Stimulated activated memory B cell treated with anti-CD40 and anti-IgM and Interleukin-4, amounts not matched to agents 10 μg/mL and 1 μg/mL and 100 μg/mL, for 72 hours (primary cell): ENCODE results near the gene ISLR2.
"Not testable (repeated sequence)": the region's sequence is repeated elsewhere in the genome, so short reads cannot be mapped to it uniquely, and the experiment has no call there.

Experiments
- ATAC-seq: fragments of 150-1000 bp; cut with Tn5 transposase; 2 replicates; pipeline ENCODE4 v1.10.0; 2021
- H3K27ac Mint-ChIP-seq: one replicate; pipeline ENCODE4 v1.8.0; 2022; ENCODE audit warnings: mild to moderate bottlenecking, mixed read lengths
- H3K27me3 Mint-ChIP-seq: one replicate; pipeline ENCODE4 v1.8.0; 2022; ENCODE audit warnings: mixed read lengths
- H3K36me3 Mint-ChIP-seq: one replicate; pipeline ENCODE4 v1.8.0; 2022; ENCODE audit warnings: mixed read lengths
- H3K4me1 Mint-ChIP-seq: one replicate; pipeline ENCODE4 v1.8.0; 2022; ENCODE audit warnings: mixed read lengths
- H3K4me3 Mint-ChIP-seq: one replicate; pipeline ENCODE4 v1.8.0; 2022; ENCODE audit warnings: mild to moderate bottlenecking, moderate library complexity, mixed read lengths
- H3K9me3 Mint-ChIP-seq: one replicate; pipeline ENCODE4 v1.8.0; 2022; ENCODE audit warnings: mixed read lengths

ISLR2 gene, protein sequence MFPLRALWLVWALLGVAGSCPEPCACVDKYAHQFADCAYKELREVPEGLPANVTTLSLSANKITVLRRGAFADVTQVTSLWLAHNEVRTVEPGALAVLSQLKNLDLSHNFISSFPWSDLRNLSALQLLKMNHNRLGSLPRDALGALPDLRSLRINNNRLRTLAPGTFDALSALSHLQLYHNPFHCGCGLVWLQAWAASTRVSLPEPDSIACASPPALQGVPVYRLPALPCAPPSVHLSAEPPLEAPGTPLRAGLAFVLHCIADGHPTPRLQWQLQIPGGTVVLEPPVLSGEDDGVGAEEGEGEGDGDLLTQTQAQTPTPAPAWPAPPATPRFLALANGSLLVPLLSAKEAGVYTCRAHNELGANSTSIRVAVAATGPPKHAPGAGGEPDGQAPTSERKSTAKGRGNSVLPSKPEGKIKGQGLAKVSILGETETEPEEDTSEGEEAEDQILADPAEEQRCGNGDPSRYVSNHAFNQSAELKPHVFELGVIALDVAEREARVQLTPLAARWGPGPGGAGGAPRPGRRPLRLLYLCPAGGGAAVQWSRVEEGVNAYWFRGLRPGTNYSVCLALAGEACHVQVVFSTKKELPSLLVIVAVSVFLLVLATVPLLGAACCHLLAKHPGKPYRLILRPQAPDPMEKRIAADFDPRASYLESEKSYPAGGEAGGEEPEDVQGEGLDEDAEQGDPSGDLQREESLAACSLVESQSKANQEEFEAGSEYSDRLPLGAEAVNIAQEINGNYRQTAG

DNA sequence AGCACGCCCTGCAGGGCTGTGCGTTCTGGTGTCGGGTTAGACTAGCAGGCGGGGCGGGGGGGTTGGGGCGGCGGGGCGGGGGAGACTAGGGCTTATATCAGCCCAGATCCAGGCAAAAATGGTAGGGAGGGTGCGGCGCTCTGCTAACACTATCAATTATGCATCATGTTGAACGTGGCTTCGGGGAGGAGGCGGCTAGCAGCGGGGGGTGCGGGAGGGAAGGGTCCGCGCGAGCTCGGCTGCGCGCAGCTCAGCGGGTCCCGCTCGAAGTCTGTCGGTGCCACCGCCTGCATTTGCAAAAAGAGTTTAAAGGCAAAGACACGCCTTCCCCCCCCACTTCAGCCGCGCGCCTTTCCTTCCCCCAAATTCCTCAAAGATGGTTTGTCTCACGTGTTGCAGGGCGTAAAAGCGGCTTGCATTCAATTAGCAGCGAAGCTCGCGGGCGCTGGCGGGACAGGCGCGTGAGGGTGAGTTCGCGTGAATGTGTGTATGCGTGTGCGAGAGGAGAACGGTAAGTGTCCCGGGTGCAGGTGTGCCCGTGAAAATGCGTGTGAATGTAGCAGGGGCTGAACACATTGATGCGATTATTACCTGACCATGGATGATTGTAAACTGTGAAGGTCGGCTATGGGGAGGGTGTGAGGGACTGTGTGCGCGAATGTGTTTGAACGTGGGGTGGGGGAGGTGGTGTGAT, at the start of gene ISLR2:
TSS of gene ISLR2 (plus strand) at position 432 of the 694 bp plus-strand sequence. CDS start 2,169 bp downstream, outside the sequence.
- Mint-ChIP-seq H3K4me1 (peaks cover 45% of the 10 kb centered on the region), H3K4me3 (peak within 1 kb of the TSS; percentile 36), H3K27ac (no peak within 1 kb of the TSS), H3K27me3 (peaks cover 85% of the 10 kb centered on the region), H3K36me3 (no peaks in the 10 kb centered on the region), H3K9me3 (no peaks in the 10 kb centered on the region)
- ATAC-seq = no peak

DNA sequence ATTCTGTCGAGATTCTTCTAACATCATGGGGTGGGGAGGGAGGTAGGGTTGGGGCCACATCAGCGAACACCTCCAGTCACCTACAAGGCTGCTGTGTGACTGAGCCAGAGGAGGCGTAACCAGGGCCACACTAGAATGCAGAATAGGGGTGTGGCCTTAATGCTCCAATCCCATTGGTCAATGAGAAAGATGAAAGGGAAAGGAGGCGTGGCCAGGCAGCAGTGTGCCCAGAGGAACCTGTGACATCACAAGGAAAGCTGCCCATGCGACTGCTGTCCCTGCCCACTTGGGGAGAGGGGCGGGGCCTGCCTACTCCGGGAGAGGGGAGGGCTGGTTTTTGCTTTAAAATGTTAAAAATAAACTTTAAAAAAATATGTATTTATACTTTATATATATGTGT, 47.9 kb upstream of the ISLR2 start, which contains the start of gene GOLGA6A:
TSS of gene GOLGA6A (minus strand) at position 101 of the 400 bp plus-strand sequence. CDS start at position 60, 41 bp downstream.
- not testable (repeated sequence) for H3K27me3 Mint-ChIP-seq, H3K9me3 Mint-ChIP-seq, H3K36me3 Mint-ChIP-seq, H3K27ac Mint-ChIP-seq, ATAC-seq, H3K4me1 Mint-ChIP-seq, H3K4me3 Mint-ChIP-seq

DNA sequence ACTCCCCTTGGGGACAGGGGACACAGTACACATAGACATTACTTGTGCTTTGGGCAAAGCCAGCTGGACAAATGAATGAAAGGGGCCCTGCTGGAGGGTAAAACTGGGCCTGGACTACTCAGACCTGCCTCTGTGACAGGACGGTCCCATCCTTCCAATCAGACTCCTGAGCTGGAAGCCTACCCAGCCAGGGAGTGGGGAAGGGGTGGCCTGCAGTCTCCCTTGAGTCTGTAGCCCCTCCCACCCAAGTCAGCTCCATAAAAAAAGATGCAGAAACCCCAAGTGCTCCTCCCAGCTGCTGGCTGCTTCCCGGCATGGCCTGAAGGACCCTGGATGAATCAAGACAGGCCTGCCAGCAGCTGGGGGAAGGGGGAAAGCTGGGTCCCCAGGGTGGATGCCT, 35.8 kb upstream of the ISLR2 start:
- not testable (repeated sequence) for H3K36me3 Mint-ChIP-seq, H3K27me3 Mint-ChIP-seq, H3K4me1 Mint-ChIP-seq, ATAC-seq, H3K9me3 Mint-ChIP-seq, H3K4me3 Mint-ChIP-seq, H3K27ac Mint-ChIP-seq

DNA sequence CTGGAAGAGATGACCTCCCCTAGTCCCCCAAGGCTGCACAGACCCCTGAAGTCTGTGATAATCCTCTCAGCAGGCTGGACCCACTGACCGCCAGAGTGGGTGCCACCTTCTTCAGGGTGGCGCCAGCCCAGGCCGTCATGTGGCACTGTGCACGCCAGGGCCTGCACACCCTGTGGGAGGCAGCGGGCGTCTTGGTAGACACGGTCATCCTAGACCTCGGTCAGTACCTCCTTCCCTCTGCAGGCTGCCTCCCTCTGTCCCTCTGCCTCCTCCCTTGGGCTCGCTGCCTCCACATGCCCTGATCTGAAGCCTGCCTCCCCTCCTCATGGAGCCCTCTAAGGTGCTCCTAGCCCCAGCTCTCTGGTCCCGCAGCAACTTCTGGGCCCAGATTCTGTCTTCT, 34.8 kb upstream of the ISLR2 start:
- not testable (repeated sequence) for H3K36me3 Mint-ChIP-seq, H3K27ac Mint-ChIP-seq, H3K4me1 Mint-ChIP-seq, H3K9me3 Mint-ChIP-seq, H3K4me3 Mint-ChIP-seq, H3K27me3 Mint-ChIP-seq
- ATAC-seq = peak; percentile 14

DNA sequence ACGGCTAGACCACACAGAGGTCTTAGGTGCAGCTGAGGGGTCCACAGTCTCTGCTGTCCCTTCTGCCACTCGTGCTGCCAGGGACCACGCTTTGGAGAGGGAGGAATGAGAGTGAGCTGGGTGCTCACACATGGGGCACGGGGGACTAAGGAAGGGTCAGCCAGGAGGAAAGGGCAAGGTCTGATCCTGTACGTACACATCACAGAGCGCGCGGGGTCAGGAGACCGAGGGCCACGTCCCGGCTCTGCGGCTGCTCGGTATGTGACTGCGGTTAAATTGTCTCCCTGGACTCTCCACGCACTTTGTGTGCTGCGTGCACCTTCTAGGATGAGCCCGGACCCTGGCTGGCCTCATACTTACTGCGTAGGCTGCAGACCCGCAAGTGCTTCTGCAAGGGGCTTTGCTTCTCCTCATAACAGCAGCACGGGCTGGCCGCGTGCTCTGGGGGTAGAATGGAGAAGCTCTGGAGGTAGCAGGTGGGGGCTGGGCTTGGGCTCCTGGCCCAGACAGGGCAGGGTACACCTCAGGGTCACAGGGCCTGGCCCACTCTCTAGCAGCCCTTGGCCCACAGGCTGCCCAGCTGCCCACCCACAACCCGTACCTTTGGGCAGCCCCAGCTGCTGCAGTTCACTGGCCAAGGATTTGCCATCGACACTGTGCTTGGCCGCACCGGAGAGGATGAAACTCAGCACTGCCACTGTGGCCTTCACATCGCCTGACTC, 33.5 kb upstream of the ISLR2 start:
- H3K36me3 Mint-ChIP-seq, H3K4me3 Mint-ChIP-seq, H3K9me3 Mint-ChIP-seq, H3K4me1 Mint-ChIP-seq, ATAC-seq, H3K27me3 Mint-ChIP-seq, H3K27ac Mint-ChIP-seq: not testable (repeated sequence)

DNA sequence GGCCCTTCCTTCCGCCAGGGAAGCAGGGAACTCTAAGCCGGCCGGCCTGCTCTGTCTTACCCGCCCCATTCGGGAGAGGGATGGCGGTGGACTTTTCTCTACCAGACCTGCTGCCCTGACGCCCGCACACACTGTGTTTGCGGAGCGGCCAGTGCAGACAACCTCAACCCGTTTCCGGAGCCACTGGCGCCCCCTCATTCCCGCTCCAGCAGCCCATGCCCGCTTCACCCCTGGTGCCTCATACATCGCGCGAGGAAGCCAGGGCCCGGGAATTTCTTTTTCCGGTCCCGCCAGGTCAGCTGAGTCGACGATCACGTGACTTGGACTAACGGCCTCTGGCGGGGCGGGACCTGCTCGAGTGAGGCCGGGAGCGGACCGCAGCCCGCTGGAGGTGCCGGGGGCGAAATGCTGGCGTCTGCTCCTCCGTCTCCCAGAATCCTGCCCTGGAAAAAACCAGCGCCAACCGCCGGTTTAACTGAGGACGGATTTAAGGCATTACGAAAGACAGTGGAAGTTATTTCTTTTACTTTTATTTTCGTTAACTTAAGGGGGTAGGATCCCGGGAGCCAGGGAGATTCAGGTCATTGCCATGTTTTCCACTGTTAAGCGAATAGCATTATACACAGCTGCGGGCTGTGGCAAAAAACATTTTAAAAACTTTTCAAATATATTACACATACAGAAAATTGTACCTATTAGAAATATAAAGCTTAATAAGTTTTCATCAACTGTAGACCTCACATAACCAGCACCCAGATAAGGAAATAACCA, 30.2 kb upstream of the ISLR2 start:
- peak; percentile 84 for ATAC-seq
- H3K4me3 Mint-ChIP-seq = peak overlapping the region; percentile 91
- peak overlapping the region; percentile 84 for H3K27ac Mint-ChIP-seq
- H3K9me3 Mint-ChIP-seq, H3K4me1 Mint-ChIP-seq, H3K27me3 Mint-ChIP-seq, H3K36me3 Mint-ChIP-seq: not testable (repeated sequence)

DNA sequence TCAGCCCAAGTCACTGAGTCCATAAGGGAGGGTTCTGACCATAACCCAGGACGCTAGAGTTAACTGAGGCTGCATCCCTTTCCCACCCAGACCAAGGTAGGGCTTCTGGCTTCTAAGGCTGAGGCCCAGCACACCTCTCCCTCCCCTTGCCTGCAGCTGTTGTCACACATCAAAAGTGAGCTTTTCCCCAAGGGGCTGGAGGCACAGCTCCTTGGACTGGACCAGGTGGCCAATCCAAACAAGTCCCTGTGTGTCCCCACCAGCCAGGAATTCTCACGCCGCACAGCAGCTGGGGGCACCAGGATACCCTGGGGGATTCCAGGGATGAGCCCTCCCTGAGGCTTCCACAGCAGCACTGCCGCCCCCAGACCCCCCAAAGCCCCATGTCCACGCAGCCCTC, 22.3 kb upstream of the ISLR2 start:
- Mint-ChIP-seq H3K4me1 (peaks cover 5% of the 10 kb centered on the region), H3K9me3 (no peaks in the 10 kb centered on the region), H3K4me3 (no peak overlapping the region), H3K27ac (no peak overlapping the region), H3K36me3 (no peaks in the 10 kb centered on the region), H3K27me3 (peaks cover 19% of the 10 kb centered on the region)
- no peak for ATAC-seq

DNA sequence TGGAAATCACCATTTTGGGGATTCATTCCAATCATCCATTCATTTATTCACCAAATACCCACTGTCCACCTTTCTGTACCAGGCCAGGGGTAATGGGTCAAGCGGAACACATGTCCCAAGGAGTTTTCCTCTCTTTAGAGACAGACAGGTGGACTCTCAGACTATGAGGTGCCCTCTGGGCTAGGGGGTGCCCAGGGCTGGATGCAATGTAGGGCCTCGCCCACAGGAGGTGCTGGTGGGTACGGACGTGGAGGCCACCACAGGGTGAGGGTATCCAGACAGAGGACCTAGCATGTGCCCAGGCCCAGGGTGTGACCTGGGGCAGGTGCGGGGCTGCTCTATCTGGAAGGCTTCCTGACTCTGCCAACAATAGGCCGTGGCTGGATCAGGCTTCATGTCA, 21.8 kb upstream of the ISLR2 start:
- not testable (repeated sequence) for H3K27ac Mint-ChIP-seq, H3K36me3 Mint-ChIP-seq, ATAC-seq, H3K9me3 Mint-ChIP-seq, H3K4me1 Mint-ChIP-seq, H3K4me3 Mint-ChIP-seq
- H3K27me3 Mint-ChIP-seq = peaks cover 19% of the 10 kb centered on the region

DNA sequence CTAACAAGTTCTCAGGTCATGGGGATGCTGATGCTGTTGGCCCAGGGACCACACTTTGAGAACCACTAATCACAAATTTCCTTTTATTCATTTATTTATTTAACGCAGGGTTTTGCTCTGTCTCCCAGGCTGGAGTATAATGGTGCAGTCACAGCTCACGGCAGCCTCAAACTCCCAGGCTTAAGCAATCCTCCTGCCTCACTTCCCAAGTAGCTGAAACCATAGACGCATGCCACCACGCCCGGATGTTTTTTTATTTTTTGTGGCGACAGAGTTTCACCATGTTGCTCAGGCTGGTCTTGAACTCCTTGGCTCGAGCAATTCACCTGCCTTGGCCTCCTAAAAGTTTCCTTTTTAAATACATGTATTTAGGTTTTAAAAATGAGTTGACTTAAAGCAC, 20.7 kb upstream of the ISLR2 start:
- no peak for ATAC-seq
- peaks cover 19% of the 10 kb centered on the region for H3K27me3 Mint-ChIP-seq
- no peaks in the 10 kb centered on the region for H3K9me3 Mint-ChIP-seq
- no peak overlapping the region for H3K4me3 Mint-ChIP-seq
- H3K27ac Mint-ChIP-seq = no peak overlapping the region
- H3K4me1 Mint-ChIP-seq = peaks cover 5% of the 10 kb centered on the region
- no peaks in the 10 kb centered on the region for H3K36me3 Mint-ChIP-seq

DNA sequence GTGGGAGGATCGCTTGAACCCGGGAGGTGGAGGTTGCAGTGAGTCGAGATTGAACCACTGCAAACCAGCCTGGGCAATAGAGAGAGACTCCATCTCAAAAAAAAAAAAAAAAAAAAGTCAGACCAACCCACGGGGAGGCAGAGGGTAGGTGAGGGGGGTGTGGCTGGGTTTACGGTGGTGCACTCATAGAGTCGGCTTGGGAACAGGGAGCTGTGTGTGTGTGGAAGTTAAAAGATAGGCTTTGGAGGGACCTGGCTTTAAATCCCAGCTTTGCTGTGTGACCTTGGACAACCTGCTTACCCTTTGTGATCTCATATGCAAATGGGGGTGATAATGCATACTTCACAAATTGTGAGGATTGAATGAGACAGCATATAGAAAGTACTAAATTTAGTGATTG, 10.0 kb upstream of the ISLR2 start:
- Mint-ChIP-seq H3K36me3 (no peaks in the 10 kb centered on the region), H3K4me1 (peaks cover 44% of the 10 kb centered on the region), H3K27ac (peak overlapping the region; percentile 67), H3K9me3 (peaks cover 9% of the 10 kb centered on the region), H3K4me3 (no peak overlapping the region), H3K27me3 (no peaks in the 10 kb centered on the region)
- no peak for ATAC-seq

DNA sequence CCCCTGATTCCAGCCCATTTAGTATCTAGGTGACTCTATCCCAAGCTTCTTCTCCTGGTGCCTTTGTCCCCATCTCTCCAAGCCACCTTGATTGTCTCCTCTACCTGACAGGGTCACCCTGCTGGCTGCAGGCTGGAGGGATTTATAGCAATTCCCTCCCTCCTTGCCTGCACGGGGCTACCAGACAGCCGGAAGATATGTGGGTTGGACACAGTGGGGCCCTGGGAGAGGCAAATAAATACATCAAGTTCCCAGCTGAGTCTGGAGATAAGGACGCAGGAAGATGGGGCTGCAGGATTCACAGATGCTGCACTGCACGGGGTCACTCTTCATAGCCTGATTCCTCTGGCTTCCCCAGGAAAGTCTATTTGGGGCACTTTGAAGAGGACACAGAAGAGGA, 9.3 kb upstream of the ISLR2 start:
- Mint-ChIP-seq H3K4me1 (peaks cover 44% of the 10 kb centered on the region), H3K4me3 (no peak overlapping the region), H3K9me3 (peaks cover 9% of the 10 kb centered on the region), H3K36me3 (no peaks in the 10 kb centered on the region), H3K27ac (peak overlapping the region; percentile 67), H3K27me3 (no peaks in the 10 kb centered on the region)
- ATAC-seq = no peak

DNA sequence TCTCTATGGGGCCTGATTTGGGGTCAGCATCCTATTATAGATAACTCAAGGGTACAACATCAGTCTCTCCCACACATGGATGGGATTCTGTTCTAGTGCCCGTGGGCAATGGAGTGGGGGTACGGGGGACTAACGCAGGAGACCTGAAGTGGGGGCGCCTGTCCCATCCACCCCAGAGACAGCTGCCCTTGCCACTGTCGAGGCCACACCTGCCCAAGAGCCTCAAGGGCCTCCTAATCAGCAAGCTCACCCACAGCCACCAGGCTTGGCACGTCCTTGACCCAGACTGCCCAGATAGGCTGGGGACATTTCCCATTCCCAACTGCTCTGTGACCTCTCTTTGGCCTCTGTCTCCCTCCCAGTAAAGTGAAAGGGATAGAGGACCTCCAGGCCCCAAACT, 8.5 kb upstream of the ISLR2 start:
- peak; percentile 47 for ATAC-seq
- Mint-ChIP-seq H3K27me3 (peaks cover 2% of the 10 kb centered on the region), H3K4me3 (no peak overlapping the region), H3K4me1 (peaks cover 44% of the 10 kb centered on the region), H3K27ac (peak overlapping the region; percentile 67), H3K9me3 (peaks cover 9% of the 10 kb centered on the region), H3K36me3 (no peaks in the 10 kb centered on the region)

DNA sequence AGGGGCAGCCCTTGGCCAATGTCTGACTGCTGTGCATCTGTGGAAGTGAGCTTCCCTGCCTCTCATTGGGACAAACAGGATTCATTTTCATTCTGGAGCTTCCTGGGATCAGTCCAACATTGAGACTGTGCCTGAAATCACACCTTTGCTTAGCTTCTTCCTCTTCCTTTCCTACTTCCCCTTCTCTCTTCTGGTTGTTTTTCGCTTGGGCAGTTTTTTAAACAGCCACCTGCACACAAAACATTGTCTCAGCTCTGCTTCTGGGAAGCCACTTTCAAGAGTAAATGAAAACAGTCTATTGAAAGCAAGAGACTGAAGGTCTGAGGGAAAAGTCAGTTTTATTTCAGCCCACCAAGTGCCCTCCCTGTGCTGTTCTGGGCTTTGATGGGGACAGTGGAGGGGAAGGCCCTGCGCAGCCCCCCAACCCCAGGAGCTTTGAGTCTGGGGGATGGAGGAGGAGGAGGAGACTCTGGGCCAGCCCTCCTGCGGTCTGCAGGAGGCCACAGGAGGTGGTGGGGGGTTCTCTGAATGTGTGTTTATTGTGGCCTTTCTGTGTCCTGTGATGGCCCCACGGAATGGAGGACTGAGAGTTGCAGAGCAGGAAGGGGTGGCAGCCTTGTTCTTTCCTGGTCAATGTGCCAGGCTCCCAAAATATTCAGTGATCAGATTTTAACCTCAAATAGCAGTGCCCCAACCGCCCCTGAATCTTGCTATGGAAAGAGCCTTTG, 7.8 kb upstream of the ISLR2 start:
- Mint-ChIP-seq H3K9me3 (peaks cover 9% of the 10 kb centered on the region), H3K36me3 (no peaks in the 10 kb centered on the region), H3K4me3 (no peak overlapping the region), H3K27me3 (peaks cover 9% of the 10 kb centered on the region), H3K4me1 (peaks cover 50% of the 10 kb centered on the region), H3K27ac (peak overlapping the region; percentile 65)
- peak; percentile 64 for ATAC-seq

DNA sequence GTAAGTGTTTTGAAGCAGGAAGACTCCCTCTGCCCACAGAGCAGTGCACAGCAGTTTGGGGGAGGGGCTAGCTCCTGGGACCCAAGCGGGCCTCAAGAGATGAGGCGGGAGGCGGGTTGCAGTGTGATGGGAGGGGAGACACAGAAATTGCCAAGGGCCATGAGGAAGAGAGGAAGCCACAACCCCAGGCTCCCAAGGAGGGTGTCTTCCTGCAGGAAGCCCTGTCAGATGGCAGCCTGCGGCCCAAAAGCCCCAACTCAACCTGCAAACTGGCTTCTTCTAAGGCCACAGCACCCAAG, 7.3 kb upstream of the ISLR2 start:
- peaks cover 55% of the 10 kb centered on the region for H3K4me1 Mint-ChIP-seq
- no peak for ATAC-seq
- peaks cover 14% of the 10 kb centered on the region for H3K27me3 Mint-ChIP-seq
- H3K27ac Mint-ChIP-seq = peak overlapping the region; percentile 65
- no peaks in the 10 kb centered on the region for H3K36me3 Mint-ChIP-seq
- no peak overlapping the region for H3K4me3 Mint-ChIP-seq
- H3K9me3 Mint-ChIP-seq = peaks cover 4% of the 10 kb centered on the region
